ENCODE measurements around the gene FBN2. TPM values are rescaled to one million over a fixed set of nuclear protein-coding genes. Genes with fewer than 3 reads are reported as not detected.

FBN2 gene
- total RNA-seq, 1 donor from 2014 or later, result not detected

DNA sequence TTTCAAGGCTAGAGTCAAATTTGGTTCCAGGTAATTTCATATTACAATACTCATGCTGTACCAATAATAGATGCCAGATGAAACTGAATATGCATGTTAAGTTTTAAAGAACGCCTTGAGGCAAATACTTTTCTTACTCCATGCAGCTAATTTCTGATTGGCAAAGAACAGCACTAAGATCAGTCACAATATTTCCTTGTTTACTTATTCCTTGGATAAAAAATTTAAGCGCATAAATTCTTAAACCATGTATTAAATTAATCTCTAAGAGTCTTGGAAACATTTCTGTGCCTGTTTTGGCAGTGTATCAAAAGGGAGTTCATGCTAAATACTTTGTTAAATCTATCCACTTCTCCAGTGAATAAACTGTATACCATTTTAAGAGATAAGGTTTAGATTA lies 281.0 kb downstream of the FBN2 start:
- intact Hi-C loops (cut with micrococcal nuclease), result no loop called here

GRCh38 chr5:128254789-128255188 lies 283.3 kb downstream of the FBN2 start:
- intact Hi-C loops (cut with micrococcal nuclease), result no loop called here

DNA sequence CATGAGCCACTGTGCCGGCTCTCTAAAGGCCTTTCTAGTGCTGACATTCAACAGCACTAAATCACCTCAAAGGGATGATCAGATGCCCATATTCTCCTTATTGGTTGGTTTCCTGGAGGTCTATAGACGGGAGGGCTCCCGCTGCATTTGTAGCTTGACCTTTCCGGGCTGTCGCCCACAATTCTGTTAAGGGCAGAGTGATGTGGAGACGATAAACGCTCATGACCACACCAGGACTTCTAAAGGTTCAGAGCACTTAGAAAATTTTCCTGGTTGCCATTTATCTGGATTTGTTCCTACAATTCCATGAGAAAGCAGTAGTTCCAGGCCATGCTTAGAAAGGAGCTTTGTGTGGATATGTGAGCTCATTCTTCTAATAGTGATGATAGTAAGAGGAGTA lies 284.2 kb downstream of the FBN2 start:
- intact Hi-C loops (cut with micrococcal nuclease), result no loop called here

GRCh38 chr5:128253161-128253560 lies 284.9 kb downstream of the FBN2 start:
- intact Hi-C loops (cut with micrococcal nuclease), result no loop called here

- intact Hi-C loops (cut with micrococcal nuclease), result no loop called here
These were observed 285.3 kb downstream of the FBN2 start for GRCh38 chr5:128252756-128253155.

- intact Hi-C loops (cut with micrococcal nuclease), result no loop called here
These were observed 285.8 kb downstream of the FBN2 start for GRCh38 chr5:128252196-128252595.

GRCh38 chr5:128245974-128246373 lies 292.1 kb downstream of the FBN2 start:
- intact Hi-C loops (cut with micrococcal nuclease), result no loop called here

DNA sequence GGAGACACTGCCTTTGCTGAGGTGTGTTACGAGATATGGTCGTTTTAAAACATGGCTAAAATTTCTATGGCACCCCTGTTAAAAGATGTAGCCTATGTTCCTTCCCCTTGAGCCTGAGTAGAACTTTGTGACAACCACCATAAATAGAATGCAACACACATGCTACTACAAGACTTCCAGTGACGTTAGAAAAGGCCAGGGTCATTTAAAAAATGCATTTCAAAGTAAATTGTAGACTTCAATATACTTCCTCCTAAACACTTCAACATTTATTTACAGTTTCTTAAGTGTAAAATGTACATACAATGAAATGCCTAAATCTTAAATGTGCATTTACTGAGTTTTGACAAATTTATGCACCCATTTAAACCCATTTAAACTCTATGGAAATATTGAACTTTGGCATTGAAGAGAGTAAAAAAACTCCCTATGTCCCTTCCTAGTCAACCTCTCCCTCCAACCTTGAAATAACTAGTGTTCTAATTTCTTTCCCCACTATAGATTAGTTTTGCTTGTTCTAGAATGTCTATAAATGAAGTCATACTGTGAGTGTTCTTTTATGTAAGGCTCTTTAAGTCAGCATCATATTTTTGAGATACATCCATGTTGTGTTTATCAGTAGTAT lies 294.0 kb downstream of the FBN2 start:
- intact Hi-C loops (cut with micrococcal nuclease), result no loop called here

GRCh38 chr5:128241051-128241695 lies 296.9 kb downstream of the FBN2 start:
- intact Hi-C loops (cut with micrococcal nuclease), result no loop called here

DNA sequence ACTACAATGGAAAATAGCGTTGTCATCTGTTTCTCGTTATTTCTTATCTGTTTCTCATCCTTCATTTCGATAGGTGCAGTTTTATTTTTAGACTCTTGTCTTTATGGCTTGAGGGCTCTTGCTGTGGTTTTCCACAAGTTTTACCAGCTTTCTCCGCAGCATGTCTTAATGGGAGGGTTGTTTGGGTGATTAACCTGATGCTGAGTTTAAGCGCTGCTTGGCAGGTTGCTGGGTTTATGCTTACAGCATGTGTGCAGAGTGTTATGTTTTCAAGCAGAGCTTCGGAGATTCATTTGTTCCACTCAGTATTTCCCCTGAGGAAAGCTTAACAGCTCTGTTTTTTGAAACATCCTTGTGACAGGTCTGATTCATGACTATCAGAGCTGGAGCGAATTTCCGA lies 300.5 kb downstream of the FBN2 start:
- intact Hi-C loops (cut with micrococcal nuclease), result no loop called here

GRCh38 chr5:128237000-128237399 lies 301.0 kb downstream of the FBN2 start:
- intact Hi-C loops (cut with micrococcal nuclease), result no loop called here

DNA sequence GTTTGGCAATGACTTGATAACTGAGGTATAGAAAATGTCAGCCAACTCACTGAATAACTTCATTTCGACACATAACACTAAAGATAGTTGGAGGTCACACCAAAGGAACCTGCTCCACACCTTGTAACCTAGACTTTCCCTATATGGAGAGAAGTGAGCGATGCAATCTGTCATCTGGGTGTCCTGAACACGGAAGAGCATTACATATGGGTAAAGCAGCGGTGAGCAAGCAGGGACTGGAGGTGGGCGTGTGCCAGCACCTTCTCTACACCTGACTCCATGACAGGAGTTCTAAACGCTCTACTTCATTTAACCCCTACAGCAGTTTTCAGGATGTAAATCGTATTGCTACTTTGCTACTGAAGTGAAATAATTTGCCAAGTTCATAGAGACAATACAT lies 301.7 kb downstream of the FBN2 start:
- intact Hi-C loops (cut with micrococcal nuclease), result no loop called here

GRCh38 chr5:128234928-128235641 lies 303.0 kb downstream of the FBN2 start:
- intact Hi-C loops (cut with micrococcal nuclease), result no loop called here

GRCh38 chr5:128228521-128228920 lies 309.5 kb downstream of the FBN2 start:
- intact Hi-C loops (cut with micrococcal nuclease), result no loop called here

- intact Hi-C loops (cut with micrococcal nuclease), result no loop called here
These were observed 310.0 kb downstream of the FBN2 start for GRCh38 chr5:128228008-128228407.

GRCh38 chr5:128225245-128226030 lies 312.6 kb downstream of the FBN2 start:
- intact Hi-C loops (cut with micrococcal nuclease), result no loop called here

GRCh38 chr5:128224336-128224735 lies 313.7 kb downstream of the FBN2 start:
- intact Hi-C loops (cut with micrococcal nuclease), result no loop called here

GRCh38 chr5:128220841-128221240 lies 317.2 kb downstream of the FBN2 start:
- intact Hi-C loops (cut with micrococcal nuclease), result no loop called here

GRCh38 chr5:128216860-128217531 lies 321.0 kb downstream of the FBN2 start:
- intact Hi-C loops (cut with micrococcal nuclease), result no loop called here

- intact Hi-C loops (cut with micrococcal nuclease), result no loop called here
These were observed 321.8 kb downstream of the FBN2 start for GRCh38 chr5:128216285-128216684.

- intact Hi-C loops (cut with micrococcal nuclease), result loop anchor here (1.0 to 5.0 kb wide), 7 partner anchors 285 to 1639 kb away; no protein-coding TSS in a partner anchor
These were observed 324.2 kb downstream of the FBN2 start for GRCh38 chr5:128213833-128214232.
